GM10266 (cell line): ENCODE data around the gene TBX21.
A peak's percentile ranks its signal among the peaks of the same experiment; 100 is the strongest.

Source experiments
- DNase-seq: peaks from one replicate; pipeline ENCODE4 v3.0.0; 2012; ENCODE audit errors: extremely low spot score
- TF ChIP-seq, protein P1 (sequence below): IDR thresholded peaks from 2 replicates; pipeline ENCODE4 v1.5.1; 2012; ENCODE audit warnings: mild to moderate bottlenecking, low read depth; ENCODE audit not compliant: control insufficient read depth, insufficient read depth; ENCODE audit errors: missing control alignments

The TBX21 gene

DNA sequence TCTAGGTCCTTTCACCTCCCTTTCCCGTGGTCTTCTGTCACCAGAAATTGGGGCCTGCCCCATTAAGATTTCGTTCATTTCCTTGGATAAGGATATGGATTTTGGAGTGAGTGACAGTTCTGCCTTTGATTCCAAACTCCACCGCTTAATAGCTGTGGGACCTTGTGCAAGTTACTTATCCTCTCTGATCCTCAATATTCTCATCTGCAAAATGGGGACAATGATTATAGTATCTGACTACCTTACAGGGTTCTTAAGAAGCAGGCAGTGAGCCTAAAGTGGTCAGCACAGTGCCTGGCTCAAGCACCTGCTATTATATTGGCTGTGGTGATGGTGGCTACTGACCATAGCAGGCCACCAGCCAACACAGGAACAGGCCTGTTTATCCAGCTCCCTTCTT, 23.4 kb upstream of the TBX21 start:
- no peak for DNase-seq
- TF ChIP-seq, protein P1, sequence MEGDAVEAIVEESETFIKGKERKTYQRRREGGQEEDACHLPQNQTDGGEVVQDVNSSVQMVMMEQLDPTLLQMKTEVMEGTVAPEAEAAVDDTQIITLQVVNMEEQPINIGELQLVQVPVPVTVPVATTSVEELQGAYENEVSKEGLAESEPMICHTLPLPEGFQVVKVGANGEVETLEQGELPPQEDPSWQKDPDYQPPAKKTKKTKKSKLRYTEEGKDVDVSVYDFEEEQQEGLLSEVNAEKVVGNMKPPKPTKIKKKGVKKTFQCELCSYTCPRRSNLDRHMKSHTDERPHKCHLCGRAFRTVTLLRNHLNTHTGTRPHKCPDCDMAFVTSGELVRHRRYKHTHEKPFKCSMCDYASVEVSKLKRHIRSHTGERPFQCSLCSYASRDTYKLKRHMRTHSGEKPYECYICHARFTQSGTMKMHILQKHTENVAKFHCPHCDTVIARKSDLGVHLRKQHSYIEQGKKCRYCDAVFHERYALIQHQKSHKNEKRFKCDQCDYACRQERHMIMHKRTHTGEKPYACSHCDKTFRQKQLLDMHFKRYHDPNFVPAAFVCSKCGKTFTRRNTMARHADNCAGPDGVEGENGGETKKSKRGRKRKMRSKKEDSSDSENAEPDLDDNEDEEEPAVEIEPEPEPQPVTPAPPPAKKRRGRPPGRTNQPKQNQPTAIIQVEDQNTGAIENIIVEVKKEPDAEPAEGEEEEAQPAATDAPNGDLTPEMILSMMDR = no peak

DNA sequence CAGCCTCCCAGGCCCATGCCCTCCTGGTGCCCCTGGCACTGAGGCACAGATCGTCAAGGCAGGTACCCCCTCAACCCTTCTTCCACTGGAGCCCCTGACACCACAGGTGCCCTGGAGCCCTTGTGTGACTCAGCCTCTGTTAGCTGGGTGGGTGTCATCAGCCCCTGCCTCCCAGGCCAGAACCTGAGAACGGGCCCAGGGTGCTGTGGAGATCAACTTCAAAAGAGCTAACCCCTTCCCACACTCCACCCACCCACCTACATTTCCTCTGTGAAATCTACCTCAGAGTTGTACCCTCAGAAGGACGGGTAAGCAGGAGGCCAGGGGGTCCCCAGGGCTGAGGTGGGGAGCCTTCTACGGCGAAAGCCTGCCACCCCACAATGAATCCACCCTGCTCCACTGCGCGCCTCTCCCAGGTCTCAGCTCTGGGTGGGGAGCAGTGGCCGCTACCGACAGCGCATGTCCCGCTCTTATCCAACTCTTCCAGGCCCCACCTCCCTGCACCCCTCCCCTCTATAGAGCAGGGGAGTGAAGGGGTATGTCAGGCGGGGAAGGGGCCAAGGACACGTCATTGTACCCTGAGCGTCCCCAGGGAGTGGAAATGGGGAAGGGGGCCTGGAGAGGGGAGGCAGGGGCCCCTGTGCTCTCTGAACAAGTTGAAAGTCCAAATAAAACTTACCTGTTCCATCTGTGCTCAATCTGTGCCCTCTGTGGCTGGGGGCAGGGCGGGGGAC, 21.5 kb upstream of the TBX21 start:
- TF ChIP-seq, protein P1 = no peak

DNA sequence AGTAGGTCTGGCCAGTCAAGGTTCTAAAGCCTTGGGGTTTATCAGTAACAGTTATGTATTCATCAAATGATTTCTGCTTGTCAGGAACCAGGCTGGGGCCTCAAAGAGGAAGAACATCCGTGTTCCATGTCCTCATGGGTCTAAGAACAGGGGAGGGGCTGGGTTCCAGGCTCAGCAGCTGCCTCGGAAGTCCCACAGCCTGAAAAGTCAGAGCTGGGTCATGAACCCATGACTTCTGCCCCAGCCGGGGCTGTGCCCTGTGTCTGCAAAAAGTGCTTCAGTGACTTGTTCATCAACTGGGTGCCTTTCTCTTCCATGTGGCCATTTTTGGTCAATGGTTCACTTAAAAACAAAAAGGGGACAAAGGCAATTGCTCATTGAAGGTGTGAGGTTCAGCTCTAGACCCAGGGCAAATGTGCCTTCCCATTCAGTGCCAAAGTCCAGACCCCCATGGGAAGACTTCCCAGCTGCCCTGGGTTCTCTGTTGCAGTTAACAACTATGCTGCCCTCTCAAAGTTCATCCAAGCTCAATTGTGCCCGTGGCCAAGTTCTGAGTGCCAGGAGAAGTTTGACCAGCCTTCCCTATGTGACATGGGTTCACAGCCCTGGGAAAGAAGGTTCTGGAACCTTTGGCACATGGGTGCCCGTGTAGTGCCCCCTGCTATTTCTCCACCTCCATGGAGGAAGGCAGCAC, 20.6 kb upstream of the TBX21 start:
- TF ChIP-seq, protein P1 = no peak
- no peak for DNase-seq

More for the DNA sequence above, 21.5 kb upstream of the TBX21 start:
- DNase-seq = no peak

DNA sequence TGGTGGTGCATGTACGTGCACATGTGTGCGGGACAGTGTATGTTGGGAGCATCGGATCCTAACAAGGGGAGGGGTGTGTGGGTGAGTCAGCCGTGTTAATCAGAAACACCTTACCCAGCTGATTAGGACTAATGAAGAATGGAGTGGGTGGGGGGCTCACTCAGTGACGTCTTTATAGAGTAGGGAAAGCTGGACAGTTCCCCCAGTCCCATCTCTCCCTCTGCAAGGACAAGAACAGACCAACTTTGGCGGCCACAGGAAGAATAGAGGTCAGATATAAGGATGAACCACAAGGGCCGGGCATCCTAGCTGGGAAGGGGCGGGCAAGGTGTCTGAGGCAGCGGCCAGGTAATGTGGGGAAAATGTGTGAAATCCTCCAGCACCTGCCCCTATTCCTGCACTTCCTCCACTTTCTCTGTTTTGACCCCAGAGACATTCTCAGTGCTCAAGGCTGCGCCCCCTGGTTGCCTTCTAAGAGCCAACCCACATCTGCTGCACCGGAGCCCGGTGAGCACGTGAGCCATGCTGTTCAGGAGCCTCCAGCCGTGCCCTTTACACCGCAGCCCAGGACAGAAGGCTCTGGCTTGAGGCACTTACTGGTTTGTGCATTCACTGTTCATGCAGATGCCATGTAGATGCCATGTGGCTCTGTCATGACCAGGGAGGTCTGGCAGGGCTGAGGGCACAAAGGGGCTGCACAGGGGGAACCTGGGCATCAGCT, 18.9 kb upstream of the TBX21 start:
- no peak for DNase-seq

DNA sequence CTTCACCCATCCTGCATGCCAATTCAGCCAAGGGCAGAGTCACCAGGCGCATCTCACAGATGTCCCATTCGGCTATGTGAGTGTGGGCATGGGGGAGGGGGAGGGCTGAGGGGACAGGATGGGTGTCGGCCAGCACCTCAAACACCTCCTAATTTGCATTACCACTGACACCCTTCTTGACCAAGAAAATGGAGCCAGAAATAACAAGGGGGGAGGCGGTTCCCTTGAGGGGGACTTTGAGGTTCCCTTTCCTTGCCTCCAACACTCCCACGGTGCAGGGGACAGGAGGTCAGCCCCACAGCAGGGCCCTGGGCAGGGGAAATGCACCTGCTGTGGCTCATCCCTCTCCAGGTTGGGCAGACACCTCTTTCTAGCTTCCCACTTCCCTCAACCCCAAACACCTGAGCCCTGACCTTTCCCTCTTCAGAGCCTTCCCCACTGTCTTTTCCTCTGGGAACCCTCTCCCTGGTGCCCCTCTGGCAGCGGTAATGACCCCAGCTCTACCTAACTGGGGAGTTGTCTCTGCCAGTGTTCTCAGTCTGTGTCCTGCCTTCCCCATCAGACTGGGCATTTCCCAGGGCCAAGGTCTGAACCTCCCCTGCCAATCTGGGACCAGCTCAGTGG, 18.2 kb upstream of the TBX21 start:
- no peak for DNase-seq
- TF ChIP-seq, protein P1 = no peak

More for the DNA sequence above, 18.9 kb upstream of the TBX21 start:
- TF ChIP-seq, protein P1 = peak; percentile 13

DNA sequence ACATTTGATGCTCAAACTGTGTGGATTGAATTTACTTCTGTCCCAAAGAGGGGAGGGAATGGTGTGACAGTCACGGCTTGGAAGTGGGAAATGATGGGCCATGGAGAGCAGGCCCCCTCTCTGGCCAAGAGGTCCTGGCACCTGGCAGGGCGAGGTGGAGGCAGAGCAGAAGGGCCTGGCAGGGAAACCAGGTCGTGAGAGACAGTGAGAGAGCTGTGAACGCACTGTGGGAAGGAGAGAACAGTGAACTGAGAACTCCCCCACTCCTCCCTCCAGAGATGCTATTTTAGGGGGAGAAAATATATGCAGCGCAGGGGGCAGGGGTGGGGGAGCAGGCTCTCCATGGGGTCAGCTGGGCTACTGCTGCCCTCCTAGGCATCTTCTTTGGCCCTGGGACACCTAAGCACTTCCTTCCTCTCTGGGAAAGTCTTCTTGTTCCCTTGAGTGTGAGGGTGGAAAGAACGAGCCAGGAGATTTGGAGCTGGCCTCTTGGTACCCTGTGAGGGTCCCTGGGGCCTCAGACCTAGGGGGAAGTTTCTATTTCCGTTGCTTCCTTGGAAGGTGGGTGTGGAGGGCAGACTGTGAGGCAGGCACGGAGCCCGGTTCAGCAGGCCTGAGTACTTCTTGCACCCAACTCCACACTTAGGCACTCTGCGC, 17.2 kb upstream of the TBX21 start:
- DNase-seq = no peak
- TF ChIP-seq, protein P1 = no peak
